GM12878 (cell line): ENCODE results near the gene ARFGAP3. TPM values are rescaled to one million over a fixed set of nuclear protein-coding genes. Genes with fewer than 3 reads are reported as not detected.

Experiments used
- BRCA1 ChIP-seq: IDR thresholded peaks from 2 replicates; pipeline ENCODE4 v1.6.1; 2011; ENCODE audit warnings: low read depth, low read length, improper control_type of control experiment
- CBX5 ChIP-seq: sonication (generic); IDR thresholded peaks from 2 replicates; pipeline ENCODE4 v1.6.1; 2016; ENCODE audit warnings: low read depth, moderate library complexity, mild to moderate bottlenecking, inconsistent platforms
- CREB1 ChIP-seq: IDR thresholded peaks from 2 replicates; pipeline ENCODE4 v1.6.1; 2012; ENCODE audit warnings: low read depth, mild to moderate bottlenecking, inconsistent platforms
- DPF2 ChIP-seq: fragments of 450-650 bp; IDR thresholded peaks from 2 replicates; pipeline ENCODE4 v1.6.1; 2017; ENCODE audit warnings: mild to moderate bottlenecking
- ELK1 ChIP-seq: IDR thresholded peaks from 2 replicates; pipeline ENCODE4 v1.6.1; 2012; ENCODE audit warnings: low read depth, low read length, improper control_type of control experiment
- ESRRA ChIP-seq: IDR thresholded peaks from 2 replicates; pipeline ENCODE4 v1.6.1; 2012; ENCODE audit warnings: mild to moderate bottlenecking, low read length, improper control_type of control experiment
- FOXM1 ChIP-seq: IDR thresholded peaks from 2 replicates; pipeline ENCODE4 v1.6.1; 2012; ENCODE audit warnings: low read depth, mild to moderate bottlenecking, inconsistent platforms, low read length, moderate library complexity
- IRF3 ChIP-seq: fragments of 450-650 bp; IDR thresholded peaks from 2 replicates; pipeline ENCODE4 v1.6.1; 2014; ENCODE audit warnings: mild to moderate bottlenecking
- JUND ChIP-seq: IDR thresholded peaks from 2 replicates; pipeline ENCODE4 v1.6.1; 2012; ENCODE audit warnings: low read depth, mild to moderate bottlenecking, low read length, improper control_type of control experiment, moderate library complexity
- LARP7 ChIP-seq: fragments of 450-650 bp; IDR thresholded peaks from 2 replicates; pipeline ENCODE4 v1.6.1; 2017; ENCODE audit warnings: mild to moderate bottlenecking
- MLLT1 ChIP-seq: fragments of 450-650 bp; IDR thresholded peaks from 2 replicates; pipeline ENCODE4 v1.6.1; 2016; ENCODE audit warnings: mild to moderate bottlenecking
- NR2C1 ChIP-seq: fragments of 450-650 bp; IDR thresholded peaks from 2 replicates; pipeline ENCODE4 v1.6.1; 2017; ENCODE audit warnings: antibody characterized with exemption, mild to moderate bottlenecking, moderate library complexity
- NR2F1 ChIP-seq: fragments of 450-650 bp; conservative IDR thresholded peaks from 2 replicates; pipeline ENCODE4 v1.6.1; 2017; ENCODE audit warnings: mild to moderate bottlenecking
- PAX8 ChIP-seq: fragments of 450-650 bp; IDR thresholded peaks from 2 replicates; pipeline ENCODE4 v1.6.1; 2017; ENCODE audit warnings: mild to moderate bottlenecking, moderate library complexity
- PML ChIP-seq: IDR thresholded peaks from 2 replicates; pipeline ENCODE4 v1.6.1; 2012; ENCODE audit warnings: low read length, inconsistent platforms
- RELB ChIP-seq: fragments of 450-650 bp; IDR thresholded peaks from 2 replicates; pipeline ENCODE4 v1.6.1; 2017; ENCODE audit warnings: low read depth, mild to moderate bottlenecking, moderate library complexity
- RFX5 ChIP-seq: IDR thresholded peaks from 2 replicates; pipeline ENCODE4 v1.6.1; 2011; ENCODE audit warnings: low read depth, low read length, improper control_type of control experiment
- RUNX3 ChIP-seq: IDR thresholded peaks from 2 replicates; pipeline ENCODE4 v1.6.1; 2012; ENCODE audit warnings: low read length, inconsistent platforms
- SMAD1 ChIP-seq: fragments of 450-650 bp; IDR thresholded peaks from 2 replicates; pipeline ENCODE4 v1.6.1; 2018; ENCODE audit warnings: mild to moderate bottlenecking, low read depth; ENCODE audit not compliant: partially characterized antibody
- SMARCA5 ChIP-seq: fragments of 450-650 bp; IDR thresholded peaks from 2 replicates; pipeline ENCODE4 v1.6.1; 2017; ENCODE audit warnings: mild to moderate bottlenecking
- SREBF2 ChIP-seq: IDR thresholded peaks from 2 replicates; pipeline ENCODE4 v1.6.1; 2012; ENCODE audit warnings: mild to moderate bottlenecking, low read length
- STAT1 ChIP-seq: fragments of 450-650 bp; conservative IDR thresholded peaks from 2 replicates; pipeline ENCODE4 v1.6.1; 2014; ENCODE audit warnings: antibody characterized with exemption, mild to moderate bottlenecking
- STAT3 ChIP-seq: IDR thresholded peaks from 2 replicates; pipeline ENCODE4 v1.6.1; 2011; ENCODE audit warnings: low read depth, low read length, improper control_type of control experiment
- TAF1 ChIP-seq: IDR thresholded peaks from 2 replicates; pipeline ENCODE4 v1.6.1; 2011; ENCODE audit warnings: mild to moderate bottlenecking, low read depth, low read length, borderline replicate concordance
- TCF3 ChIP-seq: IDR thresholded peaks from 2 replicates; pipeline ENCODE4 v1.6.1; 2012; ENCODE audit warnings: low read depth, mild to moderate bottlenecking, low read length, borderline replicate concordance; ENCODE audit not compliant: insufficient read depth
- USF1 ChIP-seq: IDR thresholded peaks from 2 replicates; pipeline ENCODE4 v1.6.1; 2011; ENCODE audit warnings: borderline replicate concordance, low read depth, mild to moderate bottlenecking, moderate library complexity, mixed read lengths, low read length; ENCODE audit not compliant: insufficient read depth; ENCODE audit errors: extremely low read length
- USF2 ChIP-seq: IDR thresholded peaks from 2 replicates; pipeline ENCODE4 v1.6.1; 2011; ENCODE audit warnings: low read depth, low read length, improper control_type of control experiment, borderline replicate concordance
- ZNF274 ChIP-seq: IDR thresholded peaks from one replicate; pipeline ENCODE4 v1.8.0; 2011; ENCODE audit not compliant: insufficient read length, insufficient read depth
- polyA plus RNA-seq, 11 experiments: library from polyadenylated mRNA; depleted of rRNA in 4 of 11; unstranded in 6 of 11; stranded (reverse) in 5 of 11; fragments of >200 nt; fragmentation: Nextera tagmentation in 4 of 11; fragmentation: Illumina TruSeq in 1 of 11; extraction: Ambion mirVana in 4 of 11; extraction: Trizol in 1 of 11; gene quantifications; 1 replicate in 1 of 11; 2 replicates in 10 of 11; pipeline versions ENCODE4 v1.2.1 to v1.2.3, GENCODE V29; 2011 to 2016; ENCODE audit warnings: inconsistent platforms in 2 of 11, missing spikeins in 2 of 11, low read depth in 1 of 11
- total RNA-seq, 4 experiments: library from RNA; depleted of rRNA in 3 of 4; stranded (reverse); fragments of >200 nt in 3 of 4; fragmentation: Illumina TruSeq in 1 of 4; extraction: Trizol in 1 of 4; gene quantifications; 2 replicates each; pipeline versions ENCODE4 v1.2.1 to v1.2.3, GENCODE V29; 2013 to 2021

ARFGAP3 gene
- total and polyA plus RNA-seq, 10 of the 15 experiments (the other 5 are each of a cell fraction or from before 2014, with no cell fraction given): 29.7 to 50.8 (median 39.5) TPM

- TF ChIP-seq NR2F1 (no peak), RELB (peak; percentile 97), JUND (peak; percentile 94), RUNX3 (peak; percentile 98), ZNF274 (no peak), CREB1 (peak; percentile 38; the same call in 1 of the 2 replicates), MLLT1 (peak; percentile 82), TAF1 (no peak), PML (no peak), TCF3 (no peak), ELK1 (no peak), LARP7 (no peak), USF2 (no peak), ESRRA (no peak), DPF2 (peak; percentile 79), SMARCA5 (no peak), USF1 (no peak), STAT1 (no peak), SMAD1 (no peak), PAX8 (no peak), RFX5 (no peak), IRF3 (no peak), NR2C1 (no peak), BRCA1 (no peak), STAT3 (no peak), CBX5 (no peak), SREBF2 (no peak), FOXM1 (no peak)
Observed at GRCh38 chr22:42889304-42889703, 32.2 kb upstream of the ARFGAP3 start (continued).
